ENCODE measurements around the gene ZNF98.

Gene ZNF98

GRCh38 chr19:22422211-22422610 lies at the start of gene ZNF98:
TSS of gene ZNF98 (minus strand) at chr19:22422346. CDS start at chr19:22422224, 122 bp downstream.
- no peak for DNase-seq (ENCODE audit: low read depth in 2 of 2, low spot score in 1 of 2)

- DNase-seq (ENCODE audit: low read depth in 2 of 2, low spot score in 1 of 2), result no peak
These were observed 24.5 kb upstream of the ZNF98 start for GRCh38 chr19:22446605-22447004.

GRCh38 chr19:22438011-22438410 lies 15.9 kb upstream of the ZNF98 start:
- no peak for DNase-seq (ENCODE audit: low read depth in 2 of 2, low spot score in 1 of 2)

- no peak for DNase-seq (ENCODE audit: low read depth in 2 of 2, low spot score in 1 of 2)
These were observed 6.1 kb upstream of the ZNF98 start for GRCh38 chr19:22427960-22428913.

GRCh38 chr19:22427547-22427946 lies 5.4 kb upstream of the ZNF98 start:
- DNase-seq (ENCODE audit: low read depth in 2 of 2, low spot score in 1 of 2), result no peak

- no peak for DNase-seq (ENCODE audit: low read depth in 2 of 2, low spot score in 1 of 2)
These were observed 4.8 kb upstream of the ZNF98 start for GRCh38 chr19:22426901-22427300.

- no peak for DNase-seq (ENCODE audit: low read depth in 2 of 2, low spot score in 1 of 2)
These were observed 349 bp downstream of the ZNF98 start for GRCh38 chr19:22421797-22422196.

- no peak for DNase-seq (ENCODE audit: low read depth in 2 of 2, low spot score in 1 of 2)
These were observed 67.5 kb downstream of the ZNF98 start for GRCh38 chr19:22354665-22355064.
